Glutamatergic neuron (in vitro differentiated cells): ENCODE results near the gene SVIL. TPM values are rescaled to one million over a fixed set of nuclear protein-coding genes. Genes with fewer than 3 reads are reported as not detected.

ENCODE experiments used
- DNase-seq: peaks from one replicate; pipeline ENCODE4 v3.0.0; 2022
- H3K27ac Mint-ChIP-seq: one replicate; pipeline ENCODE4 v1.8.0; 2020; ENCODE audit warnings: mild to moderate bottlenecking, mixed read lengths, inconsistent platforms; ENCODE audit not compliant: unreplicated experiment
- H3K27me3 Mint-ChIP-seq: one replicate; pipeline ENCODE4 v1.8.0; 2020; ENCODE audit warnings: mild to moderate bottlenecking, moderate library complexity, mixed read lengths, inconsistent platforms; ENCODE audit not compliant: unreplicated experiment
- H3K36me3 Mint-ChIP-seq: one replicate; pipeline ENCODE4 v1.8.0; 2020; ENCODE audit warnings: mild to moderate bottlenecking, mixed read lengths, inconsistent platforms; ENCODE audit not compliant: unreplicated experiment
- H3K4me1 Mint-ChIP-seq: one replicate; pipeline ENCODE4 v1.8.0; 2020; ENCODE audit warnings: mild to moderate bottlenecking, low read depth, mixed read lengths, inconsistent platforms; ENCODE audit not compliant: unreplicated experiment
- H3K4me3 Mint-ChIP-seq: one replicate; pipeline ENCODE4 v1.8.0; 2020; ENCODE audit warnings: mild to moderate bottlenecking, mixed read lengths, inconsistent platforms; ENCODE audit not compliant: unreplicated experiment
- H3K9me3 Mint-ChIP-seq: one replicate; pipeline ENCODE4 v1.8.0; 2020; ENCODE audit warnings: mild to moderate bottlenecking, moderate library complexity, mixed read lengths, inconsistent platforms; ENCODE audit not compliant: unreplicated experiment
- microRNA-seq: library from miRNA; unstranded; fragments of <30 nt; microRNA quantifications from one replicate; pipeline ENCODE4, GENCODE V29; 2020; ENCODE audit not compliant: unreplicated experiment
- total RNA-seq: library from RNA; stranded (reverse); fragmentation: NEBNext Ultra II Directional; extraction: Animal tissue kit (Norgen Biotek cat#: 25700); gene quantifications from one replicate; pipeline ENCODE4 v1.2.1, GENCODE V29; 2021; ENCODE audit not compliant: unreplicated experiment
- TF ChIP-seq, protein P1 (sequence below): fragments of 200-600 bp; sonication (generic); IDR thresholded peaks from one replicate; pipeline ENCODE4 v1.5.0; 2021; ENCODE audit not compliant: partially characterized antibody, unreplicated experiment

SVIL gene
- total RNA-seq, 1 donor from 2014 or later = 117 TPM

DNA sequence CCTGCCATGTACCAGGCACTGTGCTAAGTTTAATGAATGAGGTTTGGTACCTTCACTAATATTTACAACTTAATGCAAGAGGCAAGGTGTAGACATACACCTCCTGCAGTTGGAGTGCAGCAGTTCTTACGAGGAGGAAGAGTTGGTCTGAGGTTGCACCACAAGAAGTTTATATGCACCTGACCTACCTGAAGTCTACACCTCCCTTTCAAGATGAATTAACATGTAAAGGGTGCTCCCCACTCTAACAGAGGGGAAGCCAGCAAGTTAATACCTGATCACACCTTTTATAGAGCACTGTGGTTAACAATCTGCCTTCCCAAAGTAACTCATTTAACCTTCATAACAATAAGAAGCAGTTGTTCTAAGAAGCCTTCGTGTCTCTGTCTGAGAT, 225.9 kb downstream of the SVIL start:
- Mint-ChIP-seq H3K36me3 (peaks cover 14% of the 10 kb centered on the region), H3K27me3 (peaks cover 5% of the 10 kb centered on the region), H3K27ac (no peak overlapping the region), H3K4me1 (no peaks in the 10 kb centered on the region), H3K4me3 (peak overlapping the region; percentile 80), H3K9me3 (peaks cover 3% of the 10 kb centered on the region)
- DNase-seq = no peak
- TF ChIP-seq, protein P1, sequence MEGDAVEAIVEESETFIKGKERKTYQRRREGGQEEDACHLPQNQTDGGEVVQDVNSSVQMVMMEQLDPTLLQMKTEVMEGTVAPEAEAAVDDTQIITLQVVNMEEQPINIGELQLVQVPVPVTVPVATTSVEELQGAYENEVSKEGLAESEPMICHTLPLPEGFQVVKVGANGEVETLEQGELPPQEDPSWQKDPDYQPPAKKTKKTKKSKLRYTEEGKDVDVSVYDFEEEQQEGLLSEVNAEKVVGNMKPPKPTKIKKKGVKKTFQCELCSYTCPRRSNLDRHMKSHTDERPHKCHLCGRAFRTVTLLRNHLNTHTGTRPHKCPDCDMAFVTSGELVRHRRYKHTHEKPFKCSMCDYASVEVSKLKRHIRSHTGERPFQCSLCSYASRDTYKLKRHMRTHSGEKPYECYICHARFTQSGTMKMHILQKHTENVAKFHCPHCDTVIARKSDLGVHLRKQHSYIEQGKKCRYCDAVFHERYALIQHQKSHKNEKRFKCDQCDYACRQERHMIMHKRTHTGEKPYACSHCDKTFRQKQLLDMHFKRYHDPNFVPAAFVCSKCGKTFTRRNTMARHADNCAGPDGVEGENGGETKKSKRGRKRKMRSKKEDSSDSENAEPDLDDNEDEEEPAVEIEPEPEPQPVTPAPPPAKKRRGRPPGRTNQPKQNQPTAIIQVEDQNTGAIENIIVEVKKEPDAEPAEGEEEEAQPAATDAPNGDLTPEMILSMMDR = no peak

Small RNA genes lying within 50 kb of the gene (microRNA-seq; reads per million reads assigned to microRNA genes)
- gene MIR604 (not detected), gene MIR938 (not detected)
